Brain microvascular endothelial cell (primary cell): ENCODE results near the gene MEGF11.

Source experiments
- DNase-seq: peaks from one replicate; pipeline ENCODE4 v3.0.0-alpha.2; 2020
- H3K27ac ChIP-seq: fragments of 250-450 bp; sonication (Bioruptor Pico); 2 replicates; pipeline ENCODE4 v1.5.1; 2020; ENCODE audit warnings: mild to moderate bottlenecking, moderate library complexity
- H3K27me3 ChIP-seq: fragments of 250-450 bp; sonication (Bioruptor Pico); replicated peaks from 2 replicates; pipeline ENCODE4 v1.5.1; 2020; ENCODE audit warnings: mild to moderate bottlenecking
- H3K36me3 ChIP-seq: fragments of 250-450 bp; sonication (Bioruptor Pico); replicated peaks from 2 replicates; pipeline ENCODE4 v1.5.1; 2020; ENCODE audit warnings: mild to moderate bottlenecking
- H3K4me3 ChIP-seq: 2 replicates; pipeline ENCODE4 v1.5.1; 2011; ENCODE audit warnings: low read depth, mild to moderate bottlenecking, control low read depth, low read length, moderate library complexity
- CTCF ChIP-seq: IDR thresholded peaks from 2 replicates; pipeline ENCODE4 v1.5.1; 2011; ENCODE audit warnings: low read depth, mild to moderate bottlenecking, moderate library complexity, low read length, control low read depth, inconsistent platforms; ENCODE audit errors: missing control alignments
- in situ Hi-C: cut with HindIII; loops from 2 replicates; pipeline ENCODE4 v1.10.0; 2017; ENCODE audit warnings: low sequenced_read_pairs, low pct_ligation_motif_present

Gene MEGF11

GRCh38 chr15:66284271-66284670 is 30.7 kb upstream of the MEGF11 start:
- no peak for TF ChIP-seq CTCF
- H3K4me3 ChIP-seq: no peak overlapping the region
- H3K36me3 ChIP-seq: no peaks in the 10 kb centered on the region
- in situ Hi-C loops: no loop called here
- H3K27ac ChIP-seq: no peak overlapping the region
- H3K27me3 ChIP-seq: peaks cover 2% of the 10 kb centered on the region
- DNase-seq: no peak

GRCh38 chr15:66278671-66279070 is 25.1 kb upstream of the MEGF11 start:
- TF ChIP-seq CTCF: no peak
- DNase-seq: no peak
- H3K27me3 ChIP-seq: peaks cover 2% of the 10 kb centered on the region

GRCh38 chr15:66278056-66278455 is 24.5 kb upstream of the MEGF11 start:
- in situ Hi-C loops: no loop called here
- no peak overlapping the region for H3K4me3 ChIP-seq

More at GRCh38 chr15:66278671-66279070, 25.1 kb upstream of the MEGF11 start:
- Histone ChIP-seq H3K4me3 (no peak overlapping the region), H3K27ac (no peak overlapping the region), H3K36me3 (no peaks in the 10 kb centered on the region)
- in situ Hi-C loops: no loop called here

GRCh38 chr15:66276546-66276945 is 23.0 kb upstream of the MEGF11 start:
- no peaks in the 10 kb centered on the region for H3K36me3 ChIP-seq
- no peak for TF ChIP-seq CTCF
- H3K4me3 ChIP-seq: no peak overlapping the region
- DNase-seq: no peak
- no peak overlapping the region for H3K27ac ChIP-seq
- peaks cover 2% of the 10 kb centered on the region for H3K27me3 ChIP-seq
- in situ Hi-C loops: no loop called here

More at GRCh38 chr15:66278056-66278455, 24.5 kb upstream of the MEGF11 start:
- Histone ChIP-seq H3K36me3 (no peaks in the 10 kb centered on the region), H3K27ac (no peak overlapping the region), H3K27me3 (peaks cover 2% of the 10 kb centered on the region)
- no peak for TF ChIP-seq CTCF
- no peak for DNase-seq

- peaks cover 2% of the 10 kb centered on the region for H3K27me3 ChIP-seq
- H3K36me3 ChIP-seq: no peaks in the 10 kb centered on the region
- no peak overlapping the region for H3K27ac ChIP-seq
- TF ChIP-seq CTCF: no peak
- DNase-seq: no peak
- in situ Hi-C loops: no loop called here
- no peak overlapping the region for H3K4me3 ChIP-seq
Observed at GRCh38 chr15:66275352-66275751, 21.8 kb upstream of the MEGF11 start.

- no peak for DNase-seq
- no peak overlapping the region for H3K4me3 ChIP-seq
- peaks cover 3% of the 10 kb centered on the region for H3K27me3 ChIP-seq
- no peaks in the 10 kb centered on the region for H3K36me3 ChIP-seq
- TF ChIP-seq CTCF: no peak
- in situ Hi-C loops: no loop called here
- H3K27ac ChIP-seq: no peak overlapping the region
Observed at GRCh38 chr15:66270932-66271331, 17.4 kb upstream of the MEGF11 start.
